ENCODE results near the gene KCNK16. TPM values are rescaled to one million over a fixed set of nuclear protein-coding genes. Genes with fewer than 3 reads are reported as not detected.

The KCNK16 gene
- polyA plus RNA-seq, 3 donors, result not detected

DNA sequence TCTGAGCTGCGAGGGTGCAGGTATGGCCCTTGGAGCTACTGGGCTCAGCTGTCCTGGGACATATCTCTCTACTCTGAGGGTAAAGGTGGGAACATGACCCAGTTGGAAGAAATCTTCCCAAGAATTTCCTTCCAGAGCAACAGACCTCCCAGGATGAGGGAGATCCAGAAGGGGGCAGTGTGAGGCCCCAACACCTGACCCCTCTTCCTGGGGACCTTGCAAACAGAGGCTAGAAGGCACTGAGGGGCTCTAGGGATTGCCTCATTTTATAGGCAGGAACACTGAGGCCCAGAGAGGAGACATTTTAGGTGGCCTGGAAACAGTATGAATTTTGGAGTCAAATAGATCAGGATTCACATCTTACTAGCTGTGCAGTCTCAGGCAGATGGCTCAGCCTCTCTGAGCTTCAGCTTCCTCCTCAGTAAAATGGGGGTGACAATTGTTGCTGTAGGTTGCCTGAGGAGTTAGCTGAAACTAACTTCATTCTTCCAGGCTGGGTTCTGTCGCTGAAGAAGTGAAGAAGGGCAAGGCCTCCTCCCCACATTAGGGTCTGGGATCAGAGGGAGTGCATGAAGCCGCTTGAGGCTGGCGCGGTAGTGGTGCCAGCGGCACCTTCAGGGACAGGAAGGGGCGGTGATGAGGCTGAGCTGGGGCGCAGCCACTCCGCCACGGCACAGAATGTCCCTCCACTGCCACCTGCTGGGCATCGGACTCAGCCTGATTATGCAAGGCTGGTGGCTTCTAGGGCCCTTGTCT, 19.7 kb downstream of the KCNK16 start:
- peaks cover 0 to 6% (median 0%) of the 10 kb centered on the region in 7 donors for H3K9me3 Mint-ChIP-seq
- H3K9ac ChIP-seq (ENCODE audit: insufficient read depth, low read length, poor library complexity, severe bottlenecking), result peak overlapping the region; percentile 10
- H4K20me1 ChIP-seq (ENCODE audit: insufficient read depth, low read length), result no peaks in the 10 kb centered on the region
- H3K4me3 Mint-ChIP-seq, result peak overlapping the region; percentile 67 to 89
- no peaks in the 10 kb centered on the region for H3K36me3 ChIP-seq (replicated peaks in 1 of 2; ENCODE audit: control insufficient read depth in 1 of 2, insufficient read depth in 2 of 2, low read length in 2 of 2)
- H3K4me1 ChIP-seq (ENCODE audit: control insufficient read depth in 1 of 2, insufficient read depth in 2 of 2, low read length in 2 of 2), result peaks cover 7 to 13% of the 10 kb centered on the region in 2 donors
- peaks cover 15% of the 10 kb centered on the region for H3K4me1 Mint-ChIP-seq
- peak overlapping the region; percentile 69 for H3K4me2 ChIP-seq (replicated peaks; ENCODE audit: extremely low read depth, low read length, poor library complexity, severe bottlenecking)
- 8% methylated on average over 10 of the region's 11 CpGs for WGBS (ENCODE audit: insufficient coverage)
- H3K27me3 ChIP-seq (ENCODE audit: control insufficient read depth in 2 of 2, insufficient read depth in 2 of 2, low read length in 2 of 2), result no peaks in the 10 kb centered on the region
- H2AFZ ChIP-seq (ENCODE audit: insufficient read depth, low read depth, low read length, poor library complexity, severe bottlenecking), result peak overlapping the region; percentile 83
- H3K4me3 ChIP-seq (replicated peaks in 1 of 3; ENCODE audit: low read depth in 2 of 3, low read length in 3 of 3), result peak overlapping the region in 1 of 3 experiments; percentile 61
- H3K27ac ChIP-seq (ENCODE audit: low read depth in 1 of 2, low read length in 2 of 2), result no peak overlapping the region
- TF ChIP-seq, protein P1, sequence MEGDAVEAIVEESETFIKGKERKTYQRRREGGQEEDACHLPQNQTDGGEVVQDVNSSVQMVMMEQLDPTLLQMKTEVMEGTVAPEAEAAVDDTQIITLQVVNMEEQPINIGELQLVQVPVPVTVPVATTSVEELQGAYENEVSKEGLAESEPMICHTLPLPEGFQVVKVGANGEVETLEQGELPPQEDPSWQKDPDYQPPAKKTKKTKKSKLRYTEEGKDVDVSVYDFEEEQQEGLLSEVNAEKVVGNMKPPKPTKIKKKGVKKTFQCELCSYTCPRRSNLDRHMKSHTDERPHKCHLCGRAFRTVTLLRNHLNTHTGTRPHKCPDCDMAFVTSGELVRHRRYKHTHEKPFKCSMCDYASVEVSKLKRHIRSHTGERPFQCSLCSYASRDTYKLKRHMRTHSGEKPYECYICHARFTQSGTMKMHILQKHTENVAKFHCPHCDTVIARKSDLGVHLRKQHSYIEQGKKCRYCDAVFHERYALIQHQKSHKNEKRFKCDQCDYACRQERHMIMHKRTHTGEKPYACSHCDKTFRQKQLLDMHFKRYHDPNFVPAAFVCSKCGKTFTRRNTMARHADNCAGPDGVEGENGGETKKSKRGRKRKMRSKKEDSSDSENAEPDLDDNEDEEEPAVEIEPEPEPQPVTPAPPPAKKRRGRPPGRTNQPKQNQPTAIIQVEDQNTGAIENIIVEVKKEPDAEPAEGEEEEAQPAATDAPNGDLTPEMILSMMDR (IDR thresholded peaks at IDR 0.05), result peak; percentile 95
- peak; percentile 70 to 80 (median 80) for DNase-seq
- H3K27ac Mint-ChIP-seq, result peak overlapping the region in 4 of 7 donors; percentile 3 to 82 (median 36)
- H3K27me3 Mint-ChIP-seq (ENCODE audit: low read depth in 3 of 3), result peaks cover 4 to 8% (median 5%) of the 10 kb centered on the region in 3 donors
- H3K79me2 ChIP-seq (ENCODE audit: insufficient read depth, low read length), result no peaks in the 10 kb centered on the region
- intact Hi-C loops (cut with micrococcal nuclease), result loop anchor here (1.0 to 10.0 kb wide), 2 partner anchors 78 to 137 kb away; partner anchors contain the start of gene KCNK5 (in 1 of the 2)
- no peaks in the 10 kb centered on the region for H3K36me3 Mint-ChIP-seq
- no peaks in the 10 kb centered on the region for H3K9me3 ChIP-seq (replicated peaks in 1 of 2; ENCODE audit: control insufficient read depth in 1 of 2, insufficient read depth in 1 of 2, low read length in 2 of 2)

DNA sequence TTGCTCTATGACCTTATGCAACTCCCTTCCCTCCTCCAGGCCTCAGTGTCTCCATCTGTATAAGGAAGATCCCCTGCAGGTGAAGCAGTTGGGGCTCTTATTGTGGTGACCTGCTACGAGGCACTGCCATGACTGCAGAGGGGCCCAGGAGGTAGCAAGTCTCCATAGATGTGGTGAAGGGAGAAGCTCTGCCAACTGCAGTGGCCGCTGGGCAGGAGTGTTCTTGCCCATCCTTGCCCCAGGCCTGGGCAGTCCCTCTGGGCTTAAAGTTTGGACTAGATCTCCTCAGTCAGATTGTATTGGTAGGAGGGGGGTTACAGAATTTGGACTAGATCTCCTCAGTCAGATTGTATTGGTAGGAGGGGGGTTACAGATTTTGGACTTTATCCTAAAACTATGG, 20.5 kb downstream of the KCNK16 start:
- H4K20me1 ChIP-seq (ENCODE audit: insufficient read depth, low read length), result no peaks in the 10 kb centered on the region
- Mint-ChIP-seq H3K27me3 (ENCODE audit: low read depth in 3 of 3) (peaks cover 4 to 8% (median 7%) of the 10 kb centered on the region in 3 donors), H3K9me3 (peaks cover 0 to 6% (median 0%) of the 10 kb centered on the region in 7 donors), H3K4me3 (no peak overlapping the region), H3K27ac (no peak overlapping the region), H3K4me1 (peaks cover 18% of the 10 kb centered on the region), H3K36me3 (no peaks in the 10 kb centered on the region)
- H3K9ac ChIP-seq (ENCODE audit: insufficient read depth, low read length, poor library complexity, severe bottlenecking), result no peak overlapping the region
- no peak overlapping the region for H3K4me3 ChIP-seq (replicated peaks in 1 of 3; ENCODE audit: low read depth in 2 of 3, low read length in 3 of 3)
- TF ChIP-seq, protein P1 (IDR thresholded peaks at IDR 0.05), result no peak
- intact Hi-C loops (cut with micrococcal nuclease), result loop anchor here in 1 of 2 donors (10.0 kb wide), 1 partner anchor 77 kb away; the partner anchor contains the start of gene KCNK5
- peaks cover 8 to 15% of the 10 kb centered on the region in 2 donors for H3K4me1 ChIP-seq (ENCODE audit: control insufficient read depth in 1 of 2, insufficient read depth in 2 of 2, low read length in 2 of 2)
- H3K79me2 ChIP-seq (ENCODE audit: insufficient read depth, low read length), result no peaks in the 10 kb centered on the region
- H3K9me3 ChIP-seq (replicated peaks in 1 of 2; ENCODE audit: control insufficient read depth in 1 of 2, insufficient read depth in 1 of 2, low read length in 2 of 2), result no peaks in the 10 kb centered on the region
- H2AFZ ChIP-seq (ENCODE audit: insufficient read depth, low read depth, low read length, poor library complexity, severe bottlenecking), result no peak overlapping the region
- H3K36me3 ChIP-seq (replicated peaks in 1 of 2; ENCODE audit: control insufficient read depth in 1 of 2, insufficient read depth in 2 of 2, low read length in 2 of 2), result no peaks in the 10 kb centered on the region
- no peaks in the 10 kb centered on the region for H3K27me3 ChIP-seq (ENCODE audit: control insufficient read depth in 2 of 2, insufficient read depth in 2 of 2, low read length in 2 of 2)
- no peak for DNase-seq
- H3K27ac ChIP-seq (ENCODE audit: low read depth in 1 of 2, low read length in 2 of 2), result no peak overlapping the region
- 100% methylated on average over 2 of the region's 2 CpGs for WGBS (ENCODE audit: insufficient coverage)
- H3K4me2 ChIP-seq (replicated peaks; ENCODE audit: extremely low read depth, low read length, poor library complexity, severe bottlenecking), result no peak overlapping the region
